ENCODE data around the gene FARSB.

- no peak for TF ChIP-seq CTCF (conservative IDR thresholded peaks at IDR 0.05; ENCODE audit: low read depth, low read length)
- TF ChIP-seq EZH2 (IDR thresholded peaks at IDR 0.05; ENCODE audit: low read length, unreplicated experiment) = no peak
These were observed 18.0 kb upstream of the FARSB start for GRCh38 chr2:222673883-222674282.
